NT2/D1 (cell line): ENCODE measurements around the gene PIPOX.

Experiments
- SUZ12 ChIP-seq: IDR thresholded peaks from 2 replicates; pipeline ENCODE4 v1.6.1; 2011; ENCODE audit not compliant: insufficient read length, insufficient read depth; ENCODE audit errors: extremely low read depth
- YY1 ChIP-seq: IDR thresholded peaks from 2 replicates; pipeline ENCODE4 v1.6.1; 2011; ENCODE audit not compliant: insufficient read length, insufficient read depth
- ZNF274 ChIP-seq: IDR thresholded peaks from 2 replicates; pipeline ENCODE4 v1.6.1; 2011; ENCODE audit warnings: mild to moderate bottlenecking, low read depth, low read length

DNA sequence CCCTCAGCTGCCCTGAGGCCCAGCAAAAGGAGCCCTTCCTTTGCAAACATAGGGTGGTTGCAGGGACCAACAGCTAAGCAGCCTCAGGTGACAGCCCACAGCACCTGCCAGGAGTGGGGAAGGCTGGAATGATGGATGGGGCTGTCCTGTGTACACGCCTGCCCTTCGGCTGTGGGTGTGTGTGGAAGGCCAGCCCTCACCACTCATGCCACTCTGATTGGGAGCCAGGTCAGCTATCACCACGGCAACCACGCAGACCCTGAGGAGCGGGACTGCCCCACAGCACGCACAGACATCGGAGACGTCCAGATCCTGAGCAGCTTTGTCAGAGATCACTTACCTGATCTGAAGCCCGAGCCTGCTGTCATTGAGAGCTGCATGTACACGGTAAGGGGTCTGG is 11.9 kb downstream of the PIPOX start:
- TF ChIP-seq SUZ12, result no peak
- TF ChIP-seq YY1, result no peak
- no peak for TF ChIP-seq ZNF274
